OCI-LY7 (cell line): Measurements from ENCODE around the gene SPDYE3. TPM values are rescaled to one million over a fixed set of nuclear protein-coding genes. Genes with fewer than 3 reads are reported as not detected.
A peak's percentile ranks its signal among the peaks of the same experiment; 100 is the strongest.
"Not testable (repeated sequence)": the region's sequence is repeated elsewhere in the genome, so short reads cannot be mapped to it uniquely, and the experiment has no call there.

Experiments
- BruUV-seq: library from RNA; stranded (reverse); fragments of 400-500 nt; replicated peaks from 2 replicates; lab custom pipeline; 2021; lab: Mats Ljungman, UMichigan
- CTCF ChIA-PET: fragments of 300-600 bp; sonication (Branson Sonifier 250); formaldehyde crosslinking; loops from one replicate; lab custom pipeline; 2022; ENCODE audit warnings: antibody characterized with exemption; ENCODE audit not compliant: unreplicated experiment; lab: Charles Lee
- POLR2A ChIA-PET: fragments of 300-600 bp; sonication (Branson Sonifier 250); formaldehyde crosslinking; loops from one replicate; lab custom pipeline; 2022; ENCODE audit warnings: antibody characterized with exemption; lab: Charles Lee
- DNase-seq: peaks from one replicate; pipeline ENCODE4 v3.0.0-alpha.2; 2015; ENCODE audit warnings: low spot score
- H2AFZ ChIP-seq: fragments of 200-600 bp; sonication (generic), shearing (Covaris generic); 2 replicates; pipeline ENCODE4 v1.6.1; 2014; ENCODE audit warnings: mild to moderate bottlenecking, antibody characterized with exemption, low read length, moderate library complexity
- H3K27ac ChIP-seq: fragments of 200-600 bp; sonication (generic); 2 replicates; pipeline ENCODE4 v1.5.1; 2014; ENCODE audit warnings: mixed run types, low read depth, mild to moderate bottlenecking, moderate library complexity, low read length, inconsistent platforms; ENCODE audit not compliant: poor library complexity, severe bottlenecking
- H3K36me3 ChIP-seq: fragments of 200-600 bp; sonication (generic); 2 replicates; pipeline ENCODE4 v1.6.1; 2014; ENCODE audit warnings: mild to moderate bottlenecking, antibody characterized with exemption, low read length, moderate library complexity, mixed read lengths; ENCODE audit not compliant: insufficient read depth
- H3K4me1 ChIP-seq: fragments of 200-600 bp; sonication (generic); 2 replicates; pipeline ENCODE4 v1.5.1; 2014; ENCODE audit warnings: mild to moderate bottlenecking, low read length; ENCODE audit not compliant: insufficient read depth, poor library complexity, severe bottlenecking
- H3K4me2 ChIP-seq: fragments of 200-600 bp; sonication (generic); 2 replicates; pipeline ENCODE4 v1.6.1; 2014; ENCODE audit warnings: mild to moderate bottlenecking, low read length
- H3K4me3 ChIP-seq: fragments of 200-600 bp; sonication (generic); 2 replicates; pipeline ENCODE4 v1.5.1; 2014; ENCODE audit warnings: mild to moderate bottlenecking, low read depth, low read length; ENCODE audit not compliant: poor library complexity, severe bottlenecking
- H3K79me2 ChIP-seq: fragments of 200-600 bp; sonication (generic); 2 replicates; pipeline ENCODE4 v1.6.1; 2016; ENCODE audit warnings: low read depth, mild to moderate bottlenecking, low read length, moderate library complexity, mixed read lengths; ENCODE audit not compliant: insufficient read depth
- H3K9me2 ChIP-seq: fragments of 200-600 bp; sonication (generic); 2 replicates; pipeline ENCODE4 v1.6.1; 2016; ENCODE audit warnings: mild to moderate bottlenecking, low read length, mixed read lengths; ENCODE audit not compliant: insufficient read depth
- H3K9me3 ChIP-seq: fragments of 200-600 bp; sonication (generic); 2 replicates; pipeline ENCODE4 v1.6.1; 2014; ENCODE audit warnings: mild to moderate bottlenecking, mixed run types, low read length, mixed read lengths
- H4K20me1 ChIP-seq: fragments of 200-600 bp; sonication (generic); 2 replicates; pipeline ENCODE4 v1.6.1; 2014; ENCODE audit warnings: mild to moderate bottlenecking, antibody characterized with exemption, low read length, moderate library complexity, mixed read lengths; ENCODE audit not compliant: insufficient read depth
- CTCF ChIP-seq: fragments of 200-600 bp; sonication (generic); conservative IDR thresholded peaks from 2 replicates; pipeline ENCODE4 v1.5.1; 2014; ENCODE audit warnings: mild to moderate bottlenecking, antibody characterized with exemption, low read length, moderate library complexity, mixed read lengths
- EZH2phosphoT487 ChIP-seq: fragments of 200-600 bp; sonication (generic); IDR thresholded peaks from 2 replicates; pipeline ENCODE4 v1.6.1; 2018; ENCODE audit warnings: low read depth, borderline replicate concordance, mild to moderate bottlenecking, mixed run types, antibody characterized with exemption, low read length, moderate library complexity, mixed read lengths
- intact Hi-C: fragments of 100-400 bp; cut with micrococcal nuclease; formaldehyde crosslinking; loops from one replicate; pipeline ENCODE4 v1.10.0; 2022; ENCODE audit not compliant: unreplicated experiment
- total RNA-seq, 2 experiments: library from RNA; depleted of rRNA in 1 of 2; stranded (reverse); fragments of >200 nt in 1 of 2; shearing (Covaris generic) in 1 of 2; gene quantifications; 2 replicates each; pipeline ENCODE4 v1.2.3, GENCODE V29; 2014 to 2022

SPDYE3 gene
- total RNA-seq, 2 experiments from 2014 or later = not detected

GRCh38 chr7:100364480-100364879 lies 57.0 kb downstream of the SPDYE3 start:
- H3K36me3 ChIP-seq = peaks cover 79% of the 10 kb centered on the region
- H3K4me1 ChIP-seq = peaks cover 45% of the 10 kb centered on the region
- no peak overlapping the region for H3K4me3 ChIP-seq
- no peaks in the 10 kb centered on the region for H3K79me2 ChIP-seq
- no peaks in the 10 kb centered on the region for H3K9me2 ChIP-seq
- H3K9me3 ChIP-seq = no peaks in the 10 kb centered on the region
- BruUV-seq = no TSS peak
- no peak overlapping the region for H3K4me2 ChIP-seq
- no peak overlapping the region for H3K27ac ChIP-seq
- POLR2A ChIA-PET = interaction anchor here (0.6 to 1.5 kb wide), 2 partner anchors 17 to 1507 kb away, joined by 4 read pairs; no protein-coding TSS in a partner anchor
- no peak for TF ChIP-seq EZH2phosphoT487
- TF ChIP-seq CTCF = no peak
- H2AFZ ChIP-seq = no peak overlapping the region
- CTCF ChIA-PET = no interaction called here
- no peak for DNase-seq
- no peaks in the 10 kb centered on the region for H4K20me1 ChIP-seq
- intact Hi-C loops = no loop called here

GRCh38 chr7:100365998-100366367 lies 58.5 kb downstream of the SPDYE3 start:
- intact Hi-C loops, H3K9me2 ChIP-seq, DNase-seq, H3K27ac ChIP-seq, H3K79me2 ChIP-seq, CTCF ChIA-PET, H3K9me3 ChIP-seq, H3K4me3 ChIP-seq, BruUV-seq, H2AFZ ChIP-seq, H4K20me1 ChIP-seq: not testable (repeated sequence)
- H3K4me2 ChIP-seq = peak overlapping the region; percentile 18; the same call in 1 of the 2 replicates
- peaks cover 65% of the 10 kb centered on the region for H3K36me3 ChIP-seq
- POLR2A ChIA-PET = interaction anchor here (1.5 kb wide), 1 partner anchor 19 kb away, joined by 4 read pairs; no protein-coding TSS in a partner anchor
- H3K4me1 ChIP-seq = peaks cover 59% of the 10 kb centered on the region

- intact Hi-C loops = no loop called here
- POLR2A ChIA-PET = interaction anchor here (0.8 kb wide), 1 partner anchor 222 kb away, joined by 3 read pairs; no protein-coding TSS in a partner anchor
- no peaks in the 10 kb centered on the region for H3K9me2 ChIP-seq
Observed at GRCh38 chr7:100366411-100367250, 59.1 kb downstream of the SPDYE3 start.

More at GRCh38 chr7:100366411-100367250, 59.1 kb downstream of the SPDYE3 start:
- peaks cover 58% of the 10 kb centered on the region for H3K36me3 ChIP-seq
- no peaks in the 10 kb centered on the region for H3K79me2 ChIP-seq
- H3K9me3 ChIP-seq = no peaks in the 10 kb centered on the region
- peaks cover 60% of the 10 kb centered on the region for H3K4me1 ChIP-seq
- peak overlapping the region; percentile 19 for H3K27ac ChIP-seq
- no peak for DNase-seq
- H3K4me3 ChIP-seq = no peak overlapping the region
- H3K4me2 ChIP-seq = no peak overlapping the region
- no peaks in the 10 kb centered on the region for H4K20me1 ChIP-seq
- CTCF ChIA-PET = no interaction called here
- no peak for TF ChIP-seq CTCF
- no peak for TF ChIP-seq EZH2phosphoT487
- BruUV-seq = no TSS peak
- no peak overlapping the region for H2AFZ ChIP-seq
